NT2/D1 (cell line): ENCODE measurements around the gene NPAS3.

Experiments used
- DNase-seq: peaks from one replicate; pipeline ENCODE4 v3.0.0-alpha.2; 2011; ENCODE audit warnings: low read depth, low spot score
- H3K27me3 ChIP-seq: 2 replicates; pipeline ENCODE4 v1.6.0; 2011; ENCODE audit warnings: mild to moderate bottlenecking; ENCODE audit not compliant: insufficient read length, insufficient read depth
- H3K36me3 ChIP-seq: 2 replicates; pipeline ENCODE4 v1.6.1; 2011; ENCODE audit warnings: mild to moderate bottlenecking, low read length, mixed read lengths; ENCODE audit not compliant: insufficient read depth, insufficient read length
- H3K4me1 ChIP-seq: 2 replicates; pipeline ENCODE4 v1.5.1; 2011; ENCODE audit not compliant: insufficient read depth, insufficient read length
- H3K4me3 ChIP-seq: 2 replicates; pipeline ENCODE4 v1.5.1; 2011; ENCODE audit warnings: low read depth; ENCODE audit not compliant: insufficient read length
- H3K9ac ChIP-seq: 2 replicates; pipeline ENCODE4 v1.6.0; 2011; ENCODE audit warnings: low read depth; ENCODE audit not compliant: insufficient read length
- H3K9me3 ChIP-seq: 2 replicates; pipeline ENCODE4 v1.5.1; 2011; ENCODE audit warnings: mild to moderate bottlenecking, low read length; ENCODE audit not compliant: insufficient read depth
- SUZ12 ChIP-seq: IDR thresholded peaks from 2 replicates; pipeline ENCODE4 v1.6.1; 2011; ENCODE audit not compliant: insufficient read length, insufficient read depth; ENCODE audit errors: extremely low read depth
- YY1 ChIP-seq: IDR thresholded peaks from 2 replicates; pipeline ENCODE4 v1.6.1; 2011; ENCODE audit not compliant: insufficient read length, insufficient read depth
- ZNF274 ChIP-seq: IDR thresholded peaks from 2 replicates; pipeline ENCODE4 v1.6.1; 2011; ENCODE audit warnings: mild to moderate bottlenecking, low read depth, low read length

Gene NPAS3

DNA sequence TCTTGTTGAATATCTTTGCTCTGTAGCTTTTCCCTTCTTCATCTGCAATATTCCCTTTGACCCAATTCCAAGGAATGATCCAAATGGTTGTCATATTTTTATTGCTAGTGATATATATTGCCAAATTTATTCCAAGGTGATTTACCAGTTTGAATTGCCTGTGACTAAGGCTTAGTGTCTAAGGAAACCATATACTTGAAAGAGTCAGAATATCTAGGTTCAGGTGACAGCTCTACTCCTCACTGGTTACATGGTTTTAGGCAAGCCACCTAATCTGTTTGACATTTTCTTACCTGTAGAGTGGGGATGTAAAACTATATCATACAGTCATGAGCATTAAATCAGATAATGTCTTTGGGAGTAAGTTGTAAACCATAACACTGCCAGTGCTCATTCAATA is 473.8 kb downstream of the NPAS3 start:
- peaks cover 8% of the 10 kb centered on the region for H3K9me3 ChIP-seq
- DNase-seq = no peak
- no peak overlapping the region for H3K9ac ChIP-seq
- TF ChIP-seq YY1 (no peak), ZNF274 (no peak), SUZ12 (no peak)
- no peak overlapping the region for H3K4me3 ChIP-seq
- H3K4me1 ChIP-seq = no peaks in the 10 kb centered on the region
- no peaks in the 10 kb centered on the region for H3K36me3 ChIP-seq
- H3K27me3 ChIP-seq = no peaks in the 10 kb centered on the region

- no peaks in the 10 kb centered on the region for H3K9me3 ChIP-seq
- H3K36me3 ChIP-seq = no peaks in the 10 kb centered on the region
- no peaks in the 10 kb centered on the region for H3K27me3 ChIP-seq
- H3K4me3 ChIP-seq = no peak overlapping the region
- H3K4me1 ChIP-seq = no peaks in the 10 kb centered on the region
- no peak overlapping the region for H3K9ac ChIP-seq
- TF ChIP-seq ZNF274 = no peak
- TF ChIP-seq SUZ12 = no peak
- no peak for TF ChIP-seq YY1
- no peak for DNase-seq
These were observed 474.7 kb downstream of the NPAS3 start for GRCh38 chr14:33413381-33413780.

DNA sequence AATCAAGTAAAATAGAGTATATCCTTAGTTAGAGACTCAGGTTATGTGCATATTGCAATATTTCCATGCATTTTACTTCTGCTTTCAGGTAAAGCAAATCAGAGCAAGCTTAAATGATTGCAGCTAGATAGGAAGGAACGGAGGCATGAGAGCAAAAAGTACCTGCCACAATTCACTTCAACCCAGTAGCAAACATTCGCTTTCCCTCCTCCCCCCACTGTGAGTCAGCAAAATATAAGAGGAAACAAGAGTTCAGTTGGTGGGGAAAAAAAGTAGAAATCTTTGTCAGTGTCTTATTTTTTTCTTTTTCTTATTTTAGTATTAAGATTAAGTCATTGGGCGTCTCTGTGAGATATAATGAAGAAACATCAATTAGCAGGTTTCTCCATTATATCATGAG is 475.4 kb downstream of the NPAS3 start:
- no peak overlapping the region for H3K4me3 ChIP-seq
- no peaks in the 10 kb centered on the region for H3K4me1 ChIP-seq
- no peaks in the 10 kb centered on the region for H3K9me3 ChIP-seq
- DNase-seq = no peak
- TF ChIP-seq YY1 = no peak
- TF ChIP-seq SUZ12 = no peak
- no peak for TF ChIP-seq ZNF274
- no peaks in the 10 kb centered on the region for H3K27me3 ChIP-seq
- H3K9ac ChIP-seq = no peak overlapping the region
- no peaks in the 10 kb centered on the region for H3K36me3 ChIP-seq

GRCh38 chr14:33420051-33420627 is 481.5 kb downstream of the NPAS3 start:
- no peak for DNase-seq
- TF ChIP-seq ZNF274 (no peak), YY1 (no peak), SUZ12 (no peak)
- H3K36me3 ChIP-seq = no peaks in the 10 kb centered on the region
- no peaks in the 10 kb centered on the region for H3K27me3 ChIP-seq
- no peak overlapping the region for H3K4me3 ChIP-seq
- no peaks in the 10 kb centered on the region for H3K9me3 ChIP-seq
- H3K4me1 ChIP-seq = no peaks in the 10 kb centered on the region
- no peak overlapping the region for H3K9ac ChIP-seq

GRCh38 chr14:33430414-33431035 is 491.8 kb downstream of the NPAS3 start:
- no peak overlapping the region for H3K4me3 ChIP-seq
- no peak for TF ChIP-seq ZNF274
- TF ChIP-seq SUZ12 = no peak
- no peak for TF ChIP-seq YY1
- H3K36me3 ChIP-seq = no peaks in the 10 kb centered on the region
- H3K9me3 ChIP-seq = no peaks in the 10 kb centered on the region
- no peaks in the 10 kb centered on the region for H3K4me1 ChIP-seq
- H3K27me3 ChIP-seq = no peaks in the 10 kb centered on the region
- no peak for DNase-seq
- no peak overlapping the region for H3K9ac ChIP-seq

- no peak for DNase-seq
- TF ChIP-seq ZNF274 (no peak), YY1 (no peak), SUZ12 (no peak)
These were observed 493.8 kb downstream of the NPAS3 start for GRCh38 chr14:33432407-33433023.

DNA sequence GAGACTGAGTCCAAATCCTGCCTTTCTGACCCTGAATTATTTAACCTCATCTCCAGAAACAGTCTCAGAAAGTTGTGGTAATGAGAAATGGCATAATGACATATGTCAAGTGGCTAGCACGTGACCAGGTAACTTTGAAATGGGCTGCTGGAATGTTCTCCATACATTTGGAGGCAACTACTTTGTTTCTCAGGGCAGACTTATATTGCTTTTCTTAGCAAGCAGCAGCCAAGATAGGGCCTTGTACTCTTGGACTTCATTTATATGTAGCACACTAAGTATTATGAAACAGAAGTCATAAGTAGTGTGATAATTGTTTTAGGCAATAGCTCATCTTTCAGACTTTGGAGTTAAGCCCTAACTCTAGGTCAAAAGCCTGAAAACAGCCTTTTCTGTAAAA is 494.7 kb downstream of the NPAS3 start:
- Histone ChIP-seq H3K9ac (no peak overlapping the region), H3K4me3 (no peak overlapping the region), H3K4me1 (no peaks in the 10 kb centered on the region), H3K27me3 (no peaks in the 10 kb centered on the region), H3K9me3 (no peaks in the 10 kb centered on the region), H3K36me3 (no peaks in the 10 kb centered on the region)
- DNase-seq = no peak
- TF ChIP-seq SUZ12 (no peak), YY1 (no peak), ZNF274 (no peak)

More at GRCh38 chr14:33432407-33433023, 493.8 kb downstream of the NPAS3 start:
- Histone ChIP-seq H3K4me1 (no peaks in the 10 kb centered on the region), H3K9me3 (no peaks in the 10 kb centered on the region), H3K27me3 (no peaks in the 10 kb centered on the region), H3K4me3 (no peak overlapping the region), H3K9ac (no peak overlapping the region), H3K36me3 (no peaks in the 10 kb centered on the region)

DNA sequence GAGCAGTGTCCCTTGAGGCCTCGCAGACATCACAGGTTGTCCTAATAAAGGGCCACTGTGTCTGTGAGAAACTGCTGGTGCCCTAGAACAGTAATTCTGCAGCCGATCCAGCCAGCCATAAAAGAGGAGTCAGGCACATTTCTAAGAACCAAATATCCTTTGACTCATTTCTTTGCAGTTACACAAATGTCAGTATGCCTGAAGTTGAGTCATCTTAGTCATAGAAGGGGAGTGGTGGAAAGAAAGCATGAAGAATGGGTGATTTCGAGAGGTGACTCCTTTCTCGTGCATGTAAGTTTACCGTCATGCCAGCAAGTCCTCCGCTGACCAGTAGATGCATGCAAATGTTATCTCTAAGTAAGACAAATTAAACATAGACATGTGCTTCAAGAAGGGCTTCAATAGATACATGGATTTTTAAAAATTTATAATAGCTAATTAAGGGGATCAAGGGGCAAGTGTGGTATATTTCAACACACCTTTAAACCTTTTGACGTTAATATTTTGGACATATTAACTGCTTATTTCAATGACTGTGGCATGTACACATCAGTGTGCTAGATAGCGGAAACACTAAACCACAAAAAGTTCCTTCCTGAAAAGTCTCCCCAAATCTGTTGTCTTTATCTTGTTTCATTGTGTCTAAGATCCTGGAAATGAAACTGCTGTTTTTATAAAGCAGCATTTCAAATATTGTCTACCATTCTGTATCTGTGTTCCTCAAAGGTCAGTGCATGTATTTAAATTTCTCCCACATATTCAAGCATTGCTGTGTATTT is 497.4 kb downstream of the NPAS3 start:
- H3K27me3 ChIP-seq = no peaks in the 10 kb centered on the region
- DNase-seq = no peak
- TF ChIP-seq SUZ12 (no peak), ZNF274 (no peak), YY1 (no peak)
- no peak overlapping the region for H3K9ac ChIP-seq
- no peaks in the 10 kb centered on the region for H3K4me1 ChIP-seq
- no peaks in the 10 kb centered on the region for H3K36me3 ChIP-seq
- H3K4me3 ChIP-seq = no peak overlapping the region
- H3K9me3 ChIP-seq = no peaks in the 10 kb centered on the region
